GM12892 (cell line): ENCODE results near the gene GFER.

Source experiments
- POLR2A ChIP-seq: IDR thresholded peaks from 2 replicates; pipeline ENCODE4 v1.6.1; 2011; ENCODE audit warnings: low read depth, low read length, control low read depth
- POLR2AphosphoS5 ChIP-seq: IDR thresholded peaks from 2 replicates; pipeline ENCODE4 v1.6.1; 2011; ENCODE audit warnings: low read depth, low read length, control low read depth

GRCh38 chr16:2032285-2033056 is 48.5 kb downstream of the GFER start:
- TF ChIP-seq POLR2A: no peak
- TF ChIP-seq POLR2AphosphoS5: no peak
